ENCODE results near the gene UNG. TPM values are rescaled to one million over a fixed set of nuclear protein-coding genes. Genes with fewer than 3 reads are reported as not detected.
A peak's percentile ranks its signal among the peaks of the same experiment; 100 is the strongest.

Gene UNG
- total and polyA plus RNA-seq, 11 donors, result 14.5 to 37.8 (median 25.3) TPM

GRCh38 chr12:109105176-109105575 lies 7.8 kb downstream of the UNG start:
- Histone ChIP-seq H3K9me3 (no peaks in the 10 kb centered on the region), H3K36me3 (peaks cover 0 to 94% (median 77%) of the 10 kb centered on the region in 9 donors), H3K27me3 (no peaks in the 10 kb centered on the region), H3K27ac (no peak overlapping the region), H3K4me1 (peaks cover 0 to 5% (median under 1%) of the 10 kb centered on the region in 12 donors), H3K4me3 (no peak overlapping the region)
- TF ChIP-seq POLR2A (IDR thresholded peaks at IDR 0.05), result no peak
- no peak for TF ChIP-seq CTCF (IDR thresholded peaks at IDR 0.05)
- intact Hi-C loops (cut with DNase I), result loop anchor here in 1 of 10 donors (10.0 kb wide), 1 partner anchor 280 kb away; no protein-coding TSS in a partner anchor
- DNase-seq, result no peak
- ATAC-seq, result no peak
- 92 to 97% (median 94%) methylated on average over 5 of the region's 5 CpGs for WGBS, 4 donors

GRCh38 chr12:109109746-109110350 lies 12.5 kb downstream of the UNG start:
- Histone ChIP-seq H3K4me3 (no peak overlapping the region), H3K36me3 (peaks cover 0 to 51% (median 42%) of the 10 kb centered on the region in 9 donors), H3K9me3 (no peaks in the 10 kb centered on the region), H3K4me1 (peaks cover 0 to 42% (median 31%) of the 10 kb centered on the region in 12 donors), H3K27ac (peak overlapping the region; percentile 88 to 99 (median 94)), H3K27me3 (no peaks in the 10 kb centered on the region)
- intact Hi-C loops (cut with DNase I), result loop anchor here in 7 of 10 donors (2.0 to 10.0 kb wide), 5 partner anchors 42 to 275 kb away; no protein-coding TSS in a partner anchor
- no peak for ATAC-seq
- WGBS, 4 donors, result 87 to 92% (median 88%) methylated on average over 6 of the region's 6 CpGs
- no peak for DNase-seq
- no peak for TF ChIP-seq POLR2A (IDR thresholded peaks at IDR 0.05)
- TF ChIP-seq CTCF (IDR thresholded peaks at IDR 0.05), result no peak

GRCh38 chr12:109110988-109111495 lies 13.6 kb downstream of the UNG start:
- WGBS, 4 donors, result 0 to 7% (median 3%) methylated on average over 17 to 28 of the region's 28 CpGs
- H3K9me3 ChIP-seq, result no peaks in the 10 kb centered on the region
- intact Hi-C loops (cut with DNase I), result loop anchor here in 7 of 10 donors (1.0 to 10.0 kb wide), 6 partner anchors 41 to 274 kb away; no protein-coding TSS in a partner anchor
- ATAC-seq (peak; percentile 84 to 95 (median 92)), DNase-seq (peak; percentile 94 to 97 (median 96))
- peak overlapping the region; percentile 34 to 79 (median 64) for H3K4me3 ChIP-seq
- TF ChIP-seq POLR2A (IDR thresholded peaks at IDR 0.05), result peak in 1 of 2 donors; percentile 83
- TF ChIP-seq CTCF (IDR thresholded peaks at IDR 0.05), result no peak
- H3K27ac ChIP-seq, result peak overlapping the region; percentile 88 to 99 (median 94)
- H3K36me3 ChIP-seq, result peaks cover 0 to 39% (median 30%) of the 10 kb centered on the region in 9 donors
- H3K4me1 ChIP-seq, result peaks cover 7 to 54% (median 41%) of the 10 kb centered on the region in 12 donors
- H3K27me3 ChIP-seq, result no peaks in the 10 kb centered on the region

GRCh38 chr12:109112720-109113465 lies 15.5 kb downstream of the UNG start:
- Histone ChIP-seq H3K9me3 (no peaks in the 10 kb centered on the region), H3K36me3 (peaks cover 0 to 24% (median 14%) of the 10 kb centered on the region in 9 donors), H3K4me3 (no peak overlapping the region), H3K27ac (peak overlapping the region in 11 of 12 donors; percentile 85 to 99 (median 94)), H3K27me3 (no peaks in the 10 kb centered on the region), H3K4me1 (peaks cover 10 to 73% (median 57%) of the 10 kb centered on the region in 12 donors)
- DNase-seq (no peak), ATAC-seq (no peak)
- TF ChIP-seq CTCF (IDR thresholded peaks at IDR 0.05) (no peak), POLR2A (IDR thresholded peaks at IDR 0.05) (no peak)
- intact Hi-C loops (cut with DNase I), result loop anchor here in 6 of 10 donors (5.0 to 10.0 kb wide), 4 partner anchors 39 to 272 kb away; no protein-coding TSS in a partner anchor
- WGBS, 4 donors, result 71 to 79% (median 77%) methylated on average over 11 of the region's 11 CpGs

Measured in heart left ventricle (tissue), 16 donors.